Measurements from ENCODE around the gene AMY1B.
"Not testable (repeated sequence)": the region's sequence is repeated elsewhere in the genome, so short reads cannot be mapped to it uniquely, and the experiment has no call there.

AMY1B gene

GRCh38 chr1:103696110-103696509 lies at the start of gene AMY1B:
TSS of gene AMY1B (minus strand) at chr1:103696210. CDS start at chr1:103695639, 571 bp downstream.
- H3K4me3 ChIP-seq (ENCODE audit: low read depth, low read length); DNase-seq (ENCODE audit: low read depth): not testable (repeated sequence)

- not testable (repeated sequence) for H3K4me3 ChIP-seq (ENCODE audit: low read depth, low read length); DNase-seq (ENCODE audit: low read depth)
These were observed 49.0 kb upstream of the AMY1B start for GRCh38 chr1:103745040-103745439.

GRCh38 chr1:103744449-103744848 lies 48.4 kb upstream of the AMY1B start:
- DNase-seq (ENCODE audit: low read depth); H3K4me3 ChIP-seq (ENCODE audit: low read depth, low read length): not testable (repeated sequence)

GRCh38 chr1:103738031-103738430 lies 42.0 kb upstream of the AMY1B start:
- DNase-seq (ENCODE audit: low read depth); H3K4me3 ChIP-seq (ENCODE audit: low read depth, low read length): not testable (repeated sequence)

- not testable (repeated sequence) for H3K4me3 ChIP-seq (ENCODE audit: low read depth, low read length); DNase-seq (ENCODE audit: low read depth)
These were observed 39.3 kb upstream of the AMY1B start for GRCh38 chr1:103735334-103735733.

- H3K4me3 ChIP-seq (ENCODE audit: low read depth, low read length); DNase-seq (ENCODE audit: low read depth): not testable (repeated sequence)
These were observed 25.5 kb upstream of the AMY1B start for GRCh38 chr1:103721473-103721872.

- DNase-seq (ENCODE audit: low read depth); H3K4me3 ChIP-seq (ENCODE audit: low read depth, low read length): not testable (repeated sequence)
These were observed 21.4 kb upstream of the AMY1B start for GRCh38 chr1:103717404-103717803.

GRCh38 chr1:103710381-103710780 lies 14.4 kb upstream of the AMY1B start:
- H3K4me3 ChIP-seq (ENCODE audit: low read depth, low read length); DNase-seq (ENCODE audit: low read depth): not testable (repeated sequence)

GRCh38 chr1:103707670-103708069 lies 11.7 kb upstream of the AMY1B start:
- not testable (repeated sequence) for H3K4me3 ChIP-seq (ENCODE audit: low read depth, low read length); DNase-seq (ENCODE audit: low read depth)

- DNase-seq (ENCODE audit: low read depth); H3K4me3 ChIP-seq (ENCODE audit: low read depth, low read length): not testable (repeated sequence)
These were observed 5.2 kb upstream of the AMY1B start for GRCh38 chr1:103701256-103701655.

- DNase-seq (ENCODE audit: low read depth); H3K4me3 ChIP-seq (ENCODE audit: low read depth, low read length): not testable (repeated sequence)
These were observed 4.7 kb upstream of the AMY1B start for GRCh38 chr1:103700669-103701068.

GRCh38 chr1:103697430-103697829 lies 1.4 kb upstream of the AMY1B start:
- not testable (repeated sequence) for DNase-seq (ENCODE audit: low read depth); H3K4me3 ChIP-seq (ENCODE audit: low read depth, low read length)

- not testable (repeated sequence) for DNase-seq (ENCODE audit: low read depth); H3K4me3 ChIP-seq (ENCODE audit: low read depth, low read length)
These were observed 19.7 kb downstream of the AMY1B start for GRCh38 chr1:103676335-103676734.

GRCh38 chr1:103655460-103655859 lies 40.5 kb downstream of the AMY1B start, which contains the start of gene AMY1A:
TSS of gene AMY1A (plus strand) at chr1:103655760. CDS start at chr1:103656331, 571 bp downstream.
- not testable (repeated sequence) for H3K4me3 ChIP-seq (ENCODE audit: low read depth, low read length); DNase-seq (ENCODE audit: low read depth)

GRCh38 chr1:103654133-103654532 lies 41.9 kb downstream of the AMY1B start:
- not testable (repeated sequence) for H3K4me3 ChIP-seq (ENCODE audit: low read depth, low read length); DNase-seq (ENCODE audit: low read depth)

- not testable (repeated sequence) for H3K4me3 ChIP-seq (ENCODE audit: low read depth, low read length); DNase-seq (ENCODE audit: low read depth)
These were observed 45.1 kb downstream of the AMY1B start for GRCh38 chr1:103650889-103651288.

- H3K4me3 ChIP-seq (ENCODE audit: low read depth, low read length); DNase-seq (ENCODE audit: low read depth): not testable (repeated sequence)
These were observed 45.7 kb downstream of the AMY1B start for GRCh38 chr1:103650305-103650704.

GRCh38 chr1:103643908-103644307 lies 52.1 kb downstream of the AMY1B start:
- not testable (repeated sequence) for DNase-seq (ENCODE audit: low read depth)

GRCh38 chr1:103641194-103641593 lies 54.8 kb downstream of the AMY1B start:
- not testable (repeated sequence) for H3K4me3 ChIP-seq (ENCODE audit: low read depth, low read length); DNase-seq (ENCODE audit: low read depth)

More at GRCh38 chr1:103643908-103644307, 52.1 kb downstream of the AMY1B start:
- H3K4me3 ChIP-seq (ENCODE audit: low read depth, low read length): not testable (repeated sequence)
